ENCODE measurements around the gene HSD17B7. TPM values are rescaled to one million over a fixed set of nuclear protein-coding genes. Genes with fewer than 3 reads are reported as not detected.

HSD17B7 gene
- total and polyA plus RNA-seq, 2 donors (not counting 1 experiment from before 2014, with no cell fraction given) = 38.9 to 41.5 TPM

DNA sequence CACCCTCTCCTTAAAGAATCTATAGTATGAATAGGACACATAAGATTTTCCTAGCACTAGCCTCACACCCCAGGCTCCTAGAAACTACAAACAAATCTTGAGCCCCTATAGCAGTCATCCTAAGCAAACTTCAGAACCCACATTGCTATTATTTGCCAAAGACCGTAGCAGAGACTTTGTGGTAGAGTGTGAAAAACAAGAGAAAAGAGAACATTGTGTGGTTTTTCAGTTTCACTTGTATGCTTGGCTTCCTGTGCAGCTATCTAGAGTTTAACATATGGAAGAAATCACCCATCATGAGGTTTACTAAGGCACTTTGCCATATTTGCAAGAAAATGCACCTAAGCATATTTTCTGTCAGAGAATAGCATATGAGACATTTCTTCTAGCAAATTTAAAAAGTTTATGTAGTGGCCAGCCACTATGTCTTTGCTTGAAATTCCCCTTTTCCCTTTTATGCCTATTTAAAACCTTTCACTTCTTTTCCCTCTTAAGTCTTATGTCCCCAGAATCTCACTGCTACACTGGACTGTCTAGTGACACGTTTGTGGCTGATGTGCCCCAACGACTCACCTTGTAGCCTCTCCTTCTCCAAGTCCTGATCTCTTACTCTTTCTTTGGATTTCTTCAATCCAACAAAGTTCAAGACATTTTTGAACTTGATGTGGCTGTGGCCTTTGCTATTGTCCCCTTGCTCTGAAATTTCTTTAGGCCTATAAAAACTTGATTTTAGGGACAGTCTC lies 44.8 kb downstream of the HSD17B7 start:
- no peaks in the 10 kb centered on the region for H3K36me3 ChIP-seq (replicated peaks in 1 of 2; ENCODE audit: control extremely low read depth in 1 of 2, control insufficient read depth in 1 of 2, extremely low read depth in 1 of 2, insufficient read depth in 2 of 2, low read length in 1 of 2)
- H2AFZ ChIP-seq (ENCODE audit: insufficient read depth, low read depth, low read length, poor library complexity, severe bottlenecking) = no peak overlapping the region
- ATAC-seq (ENCODE audit: low read depth) = no peak
- H3K9me3 Mint-ChIP-seq (ENCODE audit: insufficient read depth) = peaks cover 12% of the 10 kb centered on the region
- no peaks in the 10 kb centered on the region for H3K79me2 ChIP-seq (ENCODE audit: control insufficient read depth, insufficient read depth, low read length)
- 60% methylated on average over 2 of the region's 3 CpGs for WGBS (ENCODE audit: insufficient coverage)
- H4K20me1 ChIP-seq (ENCODE audit: control insufficient read depth, insufficient read depth, low read length, poor library complexity, severe bottlenecking) = no peaks in the 10 kb centered on the region
- no peak overlapping the region for H3K4me3 Mint-ChIP-seq
- no peaks in the 10 kb centered on the region for H3K4me1 Mint-ChIP-seq
- DNase-seq = no peak
- intact Hi-C loops (cut with micrococcal nuclease) = no loop called here
- no peaks in the 10 kb centered on the region for H3K4me1 ChIP-seq (ENCODE audit: control insufficient read depth in 2 of 2, insufficient read depth in 2 of 2, low read length in 2 of 2)
- no peak overlapping the region for H3K27ac ChIP-seq (ENCODE audit: low read length in 2 of 2)
- H3K27me3 ChIP-seq (replicated peaks in 1 of 4; ENCODE audit: control extremely low read depth in 1 of 4, control insufficient read depth in 3 of 4, insufficient read depth in 4 of 4, low read length in 3 of 4) = peaks cover 0 to 3% (median 0%) of the 10 kb centered on the region in 4 experiments
- H3K9me3 ChIP-seq (ENCODE audit: control extremely low read depth in 1 of 3, control insufficient read depth in 2 of 3, insufficient read depth in 1 of 3, low read length in 2 of 3) = peaks cover 1 to 11% (median 5%) of the 10 kb centered on the region in 3 donors
- H3K27me3 Mint-ChIP-seq = peaks cover 11% of the 10 kb centered on the region
- no peak overlapping the region for H3K9ac ChIP-seq (ENCODE audit: low read length)
- H3K4me2 ChIP-seq (replicated peaks; ENCODE audit: low read depth, low read length, poor library complexity, severe bottlenecking) = no peak overlapping the region
- ChIA-PET CTCF (interaction anchor here (0.7 kb wide), 1 partner anchor 238 kb away, joined by 3 read pairs; no protein-coding TSS in a partner anchor), POLR2A (no interaction called here)
- no peak for TF ChIP-seq EZH2 (IDR thresholded peaks at IDR 0.05; ENCODE audit: borderline replicate concordance, insufficient read depth, low read depth, low read length, poor library complexity, severe bottlenecking)
- TF ChIP-seq, protein P1, sequence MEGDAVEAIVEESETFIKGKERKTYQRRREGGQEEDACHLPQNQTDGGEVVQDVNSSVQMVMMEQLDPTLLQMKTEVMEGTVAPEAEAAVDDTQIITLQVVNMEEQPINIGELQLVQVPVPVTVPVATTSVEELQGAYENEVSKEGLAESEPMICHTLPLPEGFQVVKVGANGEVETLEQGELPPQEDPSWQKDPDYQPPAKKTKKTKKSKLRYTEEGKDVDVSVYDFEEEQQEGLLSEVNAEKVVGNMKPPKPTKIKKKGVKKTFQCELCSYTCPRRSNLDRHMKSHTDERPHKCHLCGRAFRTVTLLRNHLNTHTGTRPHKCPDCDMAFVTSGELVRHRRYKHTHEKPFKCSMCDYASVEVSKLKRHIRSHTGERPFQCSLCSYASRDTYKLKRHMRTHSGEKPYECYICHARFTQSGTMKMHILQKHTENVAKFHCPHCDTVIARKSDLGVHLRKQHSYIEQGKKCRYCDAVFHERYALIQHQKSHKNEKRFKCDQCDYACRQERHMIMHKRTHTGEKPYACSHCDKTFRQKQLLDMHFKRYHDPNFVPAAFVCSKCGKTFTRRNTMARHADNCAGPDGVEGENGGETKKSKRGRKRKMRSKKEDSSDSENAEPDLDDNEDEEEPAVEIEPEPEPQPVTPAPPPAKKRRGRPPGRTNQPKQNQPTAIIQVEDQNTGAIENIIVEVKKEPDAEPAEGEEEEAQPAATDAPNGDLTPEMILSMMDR (IDR thresholded peaks at IDR 0.05) = no peak
- no peak overlapping the region for H3K4me3 ChIP-seq (ENCODE audit: control extremely low read depth in 1 of 5, extremely low read depth in 1 of 5, insufficient read depth in 1 of 5, low read depth in 2 of 5, low read length in 4 of 5)
- H3K27ac Mint-ChIP-seq = no peak overlapping the region

DNA sequence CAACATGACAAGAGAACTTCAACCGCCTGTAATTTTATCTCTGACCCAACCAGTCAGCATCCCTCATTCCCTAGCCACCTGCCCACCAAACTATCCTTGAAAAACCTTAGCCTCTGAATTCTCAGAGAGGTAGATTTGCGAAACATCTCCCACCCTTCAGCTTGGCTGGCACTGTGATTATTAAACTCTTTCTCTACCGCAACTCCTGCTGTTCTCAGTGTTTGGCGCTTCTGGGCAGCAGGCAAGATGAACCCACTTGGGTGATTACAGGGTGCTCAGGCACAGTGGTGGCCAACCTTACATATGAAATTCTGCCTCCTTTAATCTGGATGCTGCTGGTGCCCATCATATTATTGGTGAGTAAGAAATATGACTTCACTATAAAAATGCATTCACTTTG lies 48.4 kb downstream of the HSD17B7 start:
- Histone ChIP-seq H3K9me3 (ENCODE audit: control extremely low read depth in 1 of 3, control insufficient read depth in 2 of 3, insufficient read depth in 1 of 3, low read length in 2 of 3) (peaks cover 1 to 11% (median 7%) of the 10 kb centered on the region in 3 donors), H2AFZ (ENCODE audit: insufficient read depth, low read depth, low read length, poor library complexity, severe bottlenecking) (no peak overlapping the region), H3K36me3 (replicated peaks in 1 of 2; ENCODE audit: control extremely low read depth in 1 of 2, control insufficient read depth in 1 of 2, extremely low read depth in 1 of 2, insufficient read depth in 2 of 2, low read length in 1 of 2) (no peaks in the 10 kb centered on the region), H3K27me3 (replicated peaks in 1 of 4; ENCODE audit: control extremely low read depth in 1 of 4, control insufficient read depth in 3 of 4, insufficient read depth in 4 of 4, low read length in 3 of 4) (peaks cover 0 to 2% (median 0%) of the 10 kb centered on the region in 4 experiments), H3K27ac (ENCODE audit: low read length in 2 of 2) (no peak overlapping the region), H3K9ac (ENCODE audit: low read length) (no peak overlapping the region), H3K4me3 (ENCODE audit: control extremely low read depth in 1 of 5, extremely low read depth in 1 of 5, insufficient read depth in 1 of 5, low read depth in 2 of 5, low read length in 4 of 5) (no peak overlapping the region), H3K4me1 (ENCODE audit: control insufficient read depth in 2 of 2, insufficient read depth in 2 of 2, low read length in 2 of 2) (no peaks in the 10 kb centered on the region), H4K20me1 (ENCODE audit: control insufficient read depth, insufficient read depth, low read length, poor library complexity, severe bottlenecking) (no peaks in the 10 kb centered on the region), H3K79me2 (ENCODE audit: control insufficient read depth, insufficient read depth, low read length) (no peaks in the 10 kb centered on the region), H3K4me2 (replicated peaks; ENCODE audit: low read depth, low read length, poor library complexity, severe bottlenecking) (no peak overlapping the region)
- Mint-ChIP-seq H3K4me1 (no peaks in the 10 kb centered on the region), H3K9me3 (ENCODE audit: insufficient read depth) (peaks cover 12% of the 10 kb centered on the region), H3K4me3 (no peak overlapping the region), H3K27me3 (peaks cover 17% of the 10 kb centered on the region), H3K27ac (no peak overlapping the region)
- WGBS (ENCODE audit: insufficient coverage) = 87% methylated on average over 4 of the region's 4 CpGs
- ChIA-PET CTCF (no interaction called here), POLR2A (no interaction called here)
- no peak for ATAC-seq (ENCODE audit: low read depth)
- intact Hi-C loops (cut with micrococcal nuclease) = no loop called here
- no peak for DNase-seq
- TF ChIP-seq, protein P1 (IDR thresholded peaks at IDR 0.05) = no peak
- TF ChIP-seq EZH2 (IDR thresholded peaks at IDR 0.05; ENCODE audit: borderline replicate concordance, insufficient read depth, low read depth, low read length, poor library complexity, severe bottlenecking) = no peak

Measured in B cell (primary cell).